Neuronal stem cell (in vitro differentiated cells): ENCODE data around the gene MGMT.

Experiments used
- DNase-seq: peaks from one replicate; pipeline ENCODE4 v3.0.0-alpha.2; 2013; ENCODE audit warnings: low spot score
- H2AFZ ChIP-seq: one replicate; pipeline ENCODE4 v1.6.1; 2013; ENCODE audit warnings: mild to moderate bottlenecking, low read length, inconsistent platforms
- H2AK5ac ChIP-seq: 2 replicates; pipeline ENCODE4 v1.6.1; 2013; ENCODE audit warnings: low read depth, mild to moderate bottlenecking, inconsistent platforms, low read length, moderate library complexity, mixed read lengths
- H2BK120ac ChIP-seq: 2 replicates; pipeline ENCODE4 v1.6.1; 2013; ENCODE audit warnings: low read depth, mild to moderate bottlenecking, inconsistent platforms, low read length, moderate library complexity, mixed read lengths
- H2BK12ac ChIP-seq: one replicate; pipeline ENCODE4 v1.6.1; 2013; ENCODE audit warnings: low read length, inconsistent platforms
- H2BK15ac ChIP-seq: 2 replicates; pipeline ENCODE4 v1.6.1; 2013; ENCODE audit warnings: mild to moderate bottlenecking, low read length, inconsistent platforms, mixed read lengths
- H2BK5ac ChIP-seq: one replicate; pipeline ENCODE4 v1.6.1; 2013; ENCODE audit warnings: inconsistent platforms, mild to moderate bottlenecking, low read length, moderate library complexity
- H3K14ac ChIP-seq: one replicate; pipeline ENCODE4 v1.6.1; 2013; ENCODE audit warnings: low read length, inconsistent platforms
- H3K18ac ChIP-seq: 2 replicates; pipeline ENCODE4 v1.6.1; 2013; ENCODE audit warnings: low read length, inconsistent platforms
- H3K23ac ChIP-seq: 2 replicates; pipeline ENCODE4 v1.6.1; 2013; ENCODE audit warnings: low read depth, mild to moderate bottlenecking, mixed read lengths, low read length, inconsistent platforms; ENCODE audit not compliant: poor library complexity
- H3K27ac ChIP-seq: replicated peaks from 3 replicates; pipeline ENCODE4 v1.5.1; 2013; ENCODE audit warnings: low read length, inconsistent platforms
- H3K27me3 ChIP-seq, 3 experiments: 2 replicates each; pipeline ENCODE4 v1.6.1; 2013; ENCODE audit warnings: low read length in 3 of 3, mild to moderate bottlenecking in 2 of 3, inconsistent platforms in 1 of 3, low read depth in 1 of 3, mixed read lengths in 1 of 3, moderate library complexity in 1 of 3; ENCODE audit not compliant: control insufficient read depth in 3 of 3, insufficient read depth in 3 of 3
- H3K36me3 ChIP-seq, 2 donors: replicated peaks in 1 of 2; 2 replicates each; pipeline ENCODE4 v1.6.1; 2013; ENCODE audit warnings: low read length in 2 of 2; ENCODE audit not compliant: control insufficient read depth in 2 of 2, insufficient read depth in 2 of 2
- H3K4ac ChIP-seq: 2 replicates; pipeline ENCODE4 v1.6.1; 2013; ENCODE audit warnings: inconsistent platforms, mild to moderate bottlenecking, low read length, moderate library complexity
- H3K4me1 ChIP-seq, 2 donors: 1 replicate in 1 of 2; 2 replicates in 1 of 2; pipeline ENCODE4 v1.6.1; 2013; ENCODE audit warnings: low read length in 2 of 2, low read depth in 1 of 2; ENCODE audit not compliant: control insufficient read depth in 2 of 2, insufficient read depth in 1 of 2
- H3K4me2 ChIP-seq: one replicate; pipeline ENCODE4 v1.6.1; 2013; ENCODE audit warnings: mild to moderate bottlenecking, low read length, inconsistent platforms; ENCODE audit not compliant: insufficient read depth, poor library complexity, severe bottlenecking
- H3K4me3 ChIP-seq, 2 donors: 2 replicates each; pipeline ENCODE4 v1.5.1; 2013; ENCODE audit warnings: low read length in 2 of 2, mild to moderate bottlenecking in 2 of 2, inconsistent platforms in 1 of 2, moderate library complexity in 1 of 2
- H3K79me1 ChIP-seq: one replicate; pipeline ENCODE4 v1.6.1; 2013; ENCODE audit warnings: low read depth, mild to moderate bottlenecking, inconsistent platforms, low read length, moderate library complexity
- H3K9ac ChIP-seq: one replicate; pipeline ENCODE4 v1.6.1; 2013; ENCODE audit warnings: mild to moderate bottlenecking, low read depth, low read length, inconsistent platforms; ENCODE audit not compliant: poor library complexity
- H3K9me3 ChIP-seq, 2 donors: replicated peaks in 1 of 2; 2 replicates each; pipeline versions ENCODE3 to v1.6.1; 2013; ENCODE audit warnings: low read length in 2 of 2, mild to moderate bottlenecking in 2 of 2, inconsistent platforms in 1 of 2, low read depth in 1 of 2, mixed read lengths in 1 of 2, moderate library complexity in 1 of 2; ENCODE audit not compliant: control insufficient read depth in 2 of 2, insufficient read depth in 1 of 2
- H4K8ac ChIP-seq: one replicate; pipeline ENCODE4 v1.6.1; 2013; ENCODE audit warnings: low read depth, mild to moderate bottlenecking, inconsistent platforms, low read length, moderate library complexity
- H4K91ac ChIP-seq: one replicate; pipeline ENCODE4 v1.6.1; 2013; ENCODE audit warnings: low read length, low read depth, mild to moderate bottlenecking, inconsistent platforms; ENCODE audit not compliant: poor library complexity
- WGBS, 2 donors: extraction: QIAGEN DNeasy Blood & Tissue Kit; methylation state at CpG; one replicate each; pipeline ENCODE4 v1.1.7; 2013; ENCODE audit warnings: missing lambda C conversion rate in 2 of 2, mixed read lengths in 1 of 2; ENCODE audit not compliant: insufficient read length in 2 of 2, insufficient replicate concordance in 1 of 2; ENCODE audit errors: extremely low coverage in 2 of 2; 5-methylcytosine and 5-hydroxymethylcytosine counted together

Gene MGMT

DNA sequence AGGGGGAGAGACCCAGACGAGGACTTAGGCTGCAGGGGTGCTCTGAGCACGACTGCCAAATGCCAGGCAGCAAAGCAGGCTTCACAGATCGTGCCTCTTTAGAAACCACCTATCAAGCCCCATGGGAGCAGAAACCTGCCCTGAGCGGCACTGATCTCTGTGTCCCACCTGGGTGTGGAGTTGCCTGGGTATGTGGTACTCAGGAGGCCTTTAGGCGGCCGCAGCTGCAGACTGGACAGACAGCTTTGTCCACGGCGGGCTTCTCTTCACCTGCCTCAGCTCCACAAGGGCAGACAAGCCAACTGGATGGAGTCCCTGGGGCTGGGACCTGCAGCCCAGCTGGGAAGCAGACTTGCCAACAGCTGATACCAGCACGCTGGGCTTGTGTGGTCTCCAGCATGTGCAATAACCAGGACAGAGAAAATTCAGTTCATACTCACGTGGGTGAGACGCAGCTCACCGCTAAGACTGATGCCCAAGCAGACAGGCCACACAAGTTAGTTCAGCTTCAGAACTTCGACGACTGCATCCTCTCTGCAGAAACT, 333.8 kb downstream of the MGMT start:
- WGBS, 2 donors: no CpG with 5 or more reads among the region's 14 CpGs

GRCh38 chr10:129807211-129807610, 340.2 kb downstream of the MGMT start:
- H3K9ac ChIP-seq: no peak overlapping the region
- H3K4me2 ChIP-seq: no peak overlapping the region
- H3K36me3 ChIP-seq: no peaks in the 10 kb centered on the region
- peaks cover 0 to 11% of the 10 kb centered on the region in 2 donors for H3K4me1 ChIP-seq
- peaks cover 0 to 4% of the 10 kb centered on the region in 2 donors for H3K9me3 ChIP-seq
- peak overlapping the region; percentile 73 for H2AK5ac ChIP-seq
- peak overlapping the region; percentile 49 for H3K18ac ChIP-seq
- no peak overlapping the region for H2BK120ac ChIP-seq
- H2BK5ac ChIP-seq: no peak overlapping the region
- no peak overlapping the region for H2BK15ac ChIP-seq
- no peak overlapping the region for H2BK12ac ChIP-seq
- H3K23ac ChIP-seq: no peak overlapping the region
- no peak overlapping the region for H3K4ac ChIP-seq
- H3K27me3 ChIP-seq: no peaks in the 10 kb centered on the region
- no peaks in the 10 kb centered on the region for H3K79me1 ChIP-seq
- no peak overlapping the region for H3K14ac ChIP-seq
- no peak overlapping the region for H3K27ac ChIP-seq
- no peak overlapping the region for H3K4me3 ChIP-seq
- no peak overlapping the region for H4K8ac ChIP-seq
- no peak overlapping the region for H4K91ac ChIP-seq
- DNase-seq: no peak
- WGBS, 2 donors: no CpG with 5 or more reads among the region's 7 CpGs
- no peak overlapping the region for H2AFZ ChIP-seq

More for the DNA sequence above, 333.8 kb downstream of the MGMT start:
- H2AFZ ChIP-seq: no peak overlapping the region
- H3K4me3 ChIP-seq: no peak overlapping the region
- H3K23ac ChIP-seq: no peak overlapping the region
- H4K91ac ChIP-seq: no peak overlapping the region
- no peak overlapping the region for H3K9ac ChIP-seq
- no peak overlapping the region for H3K4me2 ChIP-seq
- peaks cover 0 to 5% of the 10 kb centered on the region in 2 donors for H3K4me1 ChIP-seq
- H2BK12ac ChIP-seq: no peak overlapping the region
- no peak overlapping the region for H2BK15ac ChIP-seq
- H2AK5ac ChIP-seq: no peak overlapping the region
- H2BK120ac ChIP-seq: no peak overlapping the region
- no peak for DNase-seq
- H4K8ac ChIP-seq: no peak overlapping the region
- H2BK5ac ChIP-seq: peak overlapping the region; percentile 19
- H3K18ac ChIP-seq: peak overlapping the region; percentile 49
- peaks cover 0 to 4% of the 10 kb centered on the region in 2 donors for H3K9me3 ChIP-seq
- no peaks in the 10 kb centered on the region for H3K36me3 ChIP-seq
- H3K27ac ChIP-seq: no peak overlapping the region
- no peak overlapping the region for H3K4ac ChIP-seq
- H3K27me3 ChIP-seq: no peaks in the 10 kb centered on the region
- no peaks in the 10 kb centered on the region for H3K79me1 ChIP-seq
- H3K14ac ChIP-seq: no peak overlapping the region

GRCh38 chr10:129808092-129808983, 341.3 kb downstream of the MGMT start:
- H3K9ac ChIP-seq: peak overlapping the region; percentile 47
- peak overlapping the region; percentile 81 for H3K18ac ChIP-seq
- no peak overlapping the region for H2BK120ac ChIP-seq
- H3K9me3 ChIP-seq: peaks cover 0 to 4% of the 10 kb centered on the region in 2 donors
- peak overlapping the region; percentile 50 for H3K14ac ChIP-seq
- no peak overlapping the region for H3K4me3 ChIP-seq
- H2BK5ac ChIP-seq: peak overlapping the region; percentile 72
- no peak overlapping the region for H2BK12ac ChIP-seq
- no peaks in the 10 kb centered on the region for H3K79me1 ChIP-seq
- WGBS, 2 donors: no CpG with 5 or more reads among the region's 26 CpGs
- no peak overlapping the region for H2BK15ac ChIP-seq
- no peaks in the 10 kb centered on the region for H3K27me3 ChIP-seq
- H3K36me3 ChIP-seq: no peaks in the 10 kb centered on the region
- H4K8ac ChIP-seq: no peak overlapping the region
- H3K23ac ChIP-seq: no peak overlapping the region
- no peak overlapping the region for H4K91ac ChIP-seq
- H2AK5ac ChIP-seq: peak overlapping the region; percentile 77
- no peak overlapping the region for H2AFZ ChIP-seq
- H3K4me1 ChIP-seq: peaks cover 0 to 11% of the 10 kb centered on the region in 2 donors
- H3K4me2 ChIP-seq: no peak overlapping the region
- no peak for DNase-seq
- H3K4ac ChIP-seq: no peak overlapping the region
- no peak overlapping the region for H3K27ac ChIP-seq

GRCh38 chr10:129809431-129809830, 342.4 kb downstream of the MGMT start:
- Histone ChIP-seq H3K36me3 (no peaks in the 10 kb centered on the region), H2BK120ac (no peak overlapping the region), H2BK15ac (no peak overlapping the region), H2BK5ac (no peak overlapping the region), H3K27ac (no peak overlapping the region), H3K4me3 (no peak overlapping the region), H3K9me3 (peaks cover 0 to 4% of the 10 kb centered on the region in 2 donors), H3K18ac (peak overlapping the region; percentile 50), H4K8ac (no peak overlapping the region), H3K79me1 (no peaks in the 10 kb centered on the region), H3K14ac (no peak overlapping the region), H2AK5ac (no peak overlapping the region), H2BK12ac (no peak overlapping the region), H3K23ac (no peak overlapping the region), H3K4me1 (peaks cover 0 to 11% of the 10 kb centered on the region in 2 donors), H3K27me3 (no peaks in the 10 kb centered on the region), H3K9ac (no peak overlapping the region), H3K4me2 (no peak overlapping the region), H4K91ac (no peak overlapping the region), H2AFZ (no peak overlapping the region), H3K4ac (no peak overlapping the region)
- no peak for DNase-seq
- no CpG with 5 or more reads among the region's 9 CpGs for WGBS, 2 donors
